ENCODE measurements around the gene THRB.

The THRB gene

DNA sequence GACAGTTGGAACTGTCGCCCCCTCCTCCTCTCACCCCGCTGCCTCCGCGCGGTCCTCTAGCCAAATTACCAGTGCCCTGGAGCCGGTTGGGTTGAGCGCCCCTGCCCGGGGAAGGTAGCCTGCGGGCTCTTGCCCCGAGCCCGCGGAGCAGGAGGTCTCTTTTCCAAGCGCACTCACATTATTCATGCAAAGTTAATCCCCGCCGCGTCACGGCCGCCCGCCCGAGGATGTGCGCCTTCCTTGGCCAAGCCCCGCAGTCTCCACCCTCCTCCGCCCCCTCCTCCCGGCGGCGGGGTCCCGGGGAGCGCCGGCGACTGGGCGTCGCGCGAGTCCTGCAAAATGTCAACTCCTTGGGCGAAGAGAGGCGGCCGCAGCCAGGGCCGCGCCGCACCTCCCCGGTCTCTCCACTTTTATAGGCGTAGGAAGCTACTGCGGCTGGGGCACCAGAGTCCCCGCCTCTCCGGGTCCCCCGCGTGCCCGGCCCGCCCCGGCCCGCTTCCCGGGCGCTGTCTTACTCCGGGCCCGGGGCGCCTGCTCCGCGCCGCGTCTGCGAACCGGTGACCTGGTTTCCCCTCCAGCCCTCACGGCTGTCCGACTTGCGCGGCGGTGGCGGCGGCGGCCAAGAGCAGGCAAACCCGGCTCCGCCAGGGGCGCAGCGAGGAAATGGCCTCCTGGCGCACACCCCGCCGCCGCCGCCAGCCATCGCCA lies at the start of gene THRB:
THRB (minus strand) TSS at position 233 of the 708 bp plus-strand sequence.
- no peak for DNase-seq (ENCODE audit: low read depth)

DNA sequence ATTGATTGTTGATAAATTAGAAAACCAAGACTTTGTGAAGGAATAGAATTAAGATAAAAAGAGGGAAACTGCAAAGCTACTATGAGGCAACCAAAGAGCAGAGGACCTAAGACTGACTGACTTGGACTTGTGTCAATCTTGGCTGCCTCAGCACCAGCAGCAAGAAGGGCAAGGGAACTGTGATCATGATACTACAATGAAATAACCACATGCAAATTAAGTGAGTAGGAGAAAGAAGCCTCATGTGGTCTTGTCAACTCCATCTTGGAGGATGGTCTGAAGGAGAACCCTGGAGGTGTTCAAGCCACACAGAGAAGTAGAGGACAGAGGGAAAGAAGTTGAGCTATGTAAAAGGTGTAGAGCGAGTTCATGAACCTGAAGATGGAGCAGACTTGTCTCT lies 47.3 kb upstream of the THRB start:
- no peak for DNase-seq (ENCODE audit: low read depth)

DNA sequence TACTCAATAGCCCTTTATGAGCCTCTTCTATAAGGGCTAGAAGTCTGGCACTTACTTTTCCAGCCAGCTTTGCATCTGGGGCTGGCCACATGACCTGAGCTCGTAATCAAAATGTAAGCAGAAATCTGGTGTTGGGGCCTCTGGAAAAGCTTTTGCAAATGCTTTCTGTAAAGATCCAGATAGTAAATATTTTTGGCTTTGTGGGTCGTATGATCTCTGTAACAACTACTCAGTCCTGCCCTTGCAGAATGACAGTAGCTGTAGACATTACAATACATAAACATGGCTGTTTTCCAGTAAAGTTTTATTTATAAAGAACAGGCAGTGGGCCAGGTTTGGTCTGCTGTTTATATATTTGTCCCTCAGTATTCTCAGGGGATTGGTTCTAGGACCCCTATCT lies 46.2 kb upstream of the THRB start:
- no peak for DNase-seq (ENCODE audit: low read depth)

DNA sequence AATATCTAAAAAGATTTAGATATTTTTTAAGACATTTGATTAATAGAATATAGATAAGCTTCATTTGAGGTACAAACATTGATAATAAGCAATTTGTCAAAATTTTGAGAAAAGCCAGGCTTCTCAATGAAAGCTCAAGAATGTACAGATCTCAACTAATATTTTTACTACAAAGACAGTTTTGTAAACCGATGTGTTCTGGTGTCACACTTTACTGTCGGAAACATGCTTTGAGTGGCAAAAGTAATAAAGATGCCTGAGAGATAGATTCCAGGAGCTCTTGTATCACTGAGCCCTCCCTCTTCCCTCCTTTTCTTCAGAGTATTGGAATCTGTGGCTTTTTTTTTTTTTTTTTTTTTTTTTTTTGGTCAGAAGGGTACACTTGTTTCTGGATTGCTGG lies 45.0 kb upstream of the THRB start:
- DNase-seq (ENCODE audit: low read depth), result no peak

DNA sequence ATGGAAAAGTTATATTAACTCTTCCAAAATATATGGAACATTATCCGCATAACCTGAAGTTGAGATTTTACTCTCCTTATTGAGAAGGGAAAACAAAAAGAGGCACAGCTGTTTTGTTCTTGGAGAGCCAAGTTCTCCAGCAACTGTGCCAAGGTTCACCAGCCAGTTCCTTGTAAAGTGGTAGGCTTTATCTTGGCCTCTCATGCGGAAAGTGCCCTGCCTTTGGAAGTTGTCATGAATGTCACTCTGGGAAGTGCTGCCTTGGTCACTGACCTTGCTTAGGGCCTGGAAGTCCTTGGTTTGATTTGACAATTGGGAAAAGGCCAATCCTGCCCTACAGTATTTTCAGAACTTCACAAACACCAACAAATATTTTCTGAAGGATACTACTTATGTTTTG lies 44.2 kb upstream of the THRB start:
- DNase-seq (ENCODE audit: low read depth), result no peak

DNA sequence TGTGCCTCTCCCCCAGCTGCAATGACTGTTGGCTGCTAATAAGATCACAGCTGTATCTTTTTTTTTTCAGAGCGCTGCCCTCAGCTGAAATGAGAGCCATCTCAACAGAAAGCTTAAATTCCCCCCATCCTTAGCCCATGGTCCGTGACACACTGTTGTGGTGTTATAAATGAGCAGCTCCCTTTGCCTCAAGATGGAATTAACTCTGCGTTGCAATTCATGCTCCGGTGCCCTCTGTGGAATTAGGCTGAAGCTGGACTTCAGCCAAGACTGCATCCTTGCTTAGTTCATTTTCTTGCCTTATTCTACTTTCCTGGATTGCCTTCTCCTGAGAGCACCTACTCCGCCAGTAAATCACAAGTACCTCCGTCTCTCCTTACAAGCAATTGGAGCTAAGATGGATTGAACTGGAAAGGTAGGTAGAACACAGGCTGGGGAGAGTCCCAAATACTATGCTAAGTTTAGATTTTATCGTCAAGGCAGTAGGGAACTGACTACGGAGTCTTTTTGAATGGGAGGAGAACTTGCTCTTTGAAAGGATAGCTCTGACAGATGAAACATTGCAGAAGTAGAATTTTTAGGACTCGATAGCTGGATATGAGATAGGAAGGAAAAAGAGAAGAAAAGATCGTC lies 39.0 kb upstream of the THRB start:
- DNase-seq (ENCODE audit: low read depth), result no peak

DNA sequence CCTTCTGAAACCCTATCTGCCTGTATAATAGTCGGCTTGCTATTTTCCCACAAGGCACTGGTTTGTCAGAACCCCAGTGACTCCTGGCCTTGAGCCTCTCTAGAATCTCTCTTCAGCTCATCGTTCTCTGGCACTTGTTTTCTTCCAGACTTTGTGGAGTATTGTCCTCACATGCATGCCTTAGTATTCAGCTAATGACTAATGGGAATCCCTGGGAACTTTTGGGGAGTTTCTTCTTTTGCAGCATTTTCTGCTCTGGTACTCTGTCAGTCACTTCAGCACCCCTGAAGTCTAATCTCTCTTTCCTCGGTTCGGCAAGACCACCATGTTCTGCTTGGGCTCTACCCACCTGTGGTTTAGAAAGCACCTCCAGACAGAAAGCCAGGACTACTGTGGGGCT lies 35.8 kb upstream of the THRB start:
- DNase-seq (ENCODE audit: low read depth), result no peak

DNA sequence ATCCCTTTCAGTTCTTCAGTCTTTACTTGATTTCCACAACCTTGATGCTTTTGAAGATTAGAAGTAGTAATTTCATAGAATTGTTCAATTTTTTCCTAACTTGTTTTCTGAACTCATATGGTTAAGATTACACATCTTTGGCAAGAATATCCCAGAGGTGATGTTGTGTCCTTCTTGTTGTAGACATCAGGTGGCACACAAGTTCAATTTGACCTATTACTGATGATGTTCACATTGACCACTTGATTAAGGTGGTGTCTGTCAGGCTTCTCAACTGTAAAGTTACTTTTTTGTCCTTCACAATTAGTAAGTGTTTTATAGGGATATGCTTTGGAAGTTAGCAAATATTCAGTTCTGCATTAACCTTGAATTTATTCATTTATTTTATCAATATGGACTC lies 34.6 kb upstream of the THRB start:
- no peak for DNase-seq (ENCODE audit: low read depth)

DNA sequence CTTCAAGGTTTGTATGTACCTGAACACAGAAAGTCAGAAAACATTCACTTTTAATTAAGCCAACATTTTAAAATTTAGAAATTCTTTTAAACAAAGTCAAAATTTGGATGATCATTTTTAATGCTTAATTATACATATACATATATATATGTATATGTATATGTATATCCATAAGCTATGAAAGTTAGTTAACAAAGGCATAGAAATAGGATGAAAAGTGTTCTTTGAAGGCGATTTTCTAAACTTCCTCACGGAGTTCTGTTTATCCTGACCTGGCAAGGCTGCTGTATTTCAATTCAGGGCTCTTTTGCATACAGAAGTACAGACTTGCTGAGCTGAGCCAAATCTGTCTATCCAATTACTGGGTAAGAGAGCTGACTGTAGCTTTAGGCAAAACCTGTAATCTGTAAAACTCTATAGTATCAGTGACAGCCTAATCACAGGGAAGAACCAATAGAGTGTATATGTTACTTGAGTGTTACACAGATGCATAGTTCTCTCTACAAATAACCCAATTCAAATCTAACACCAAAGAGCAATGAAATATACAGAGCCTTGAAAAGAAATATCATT lies 32.1 kb upstream of the THRB start:
- no peak for DNase-seq (ENCODE audit: low read depth)

DNA sequence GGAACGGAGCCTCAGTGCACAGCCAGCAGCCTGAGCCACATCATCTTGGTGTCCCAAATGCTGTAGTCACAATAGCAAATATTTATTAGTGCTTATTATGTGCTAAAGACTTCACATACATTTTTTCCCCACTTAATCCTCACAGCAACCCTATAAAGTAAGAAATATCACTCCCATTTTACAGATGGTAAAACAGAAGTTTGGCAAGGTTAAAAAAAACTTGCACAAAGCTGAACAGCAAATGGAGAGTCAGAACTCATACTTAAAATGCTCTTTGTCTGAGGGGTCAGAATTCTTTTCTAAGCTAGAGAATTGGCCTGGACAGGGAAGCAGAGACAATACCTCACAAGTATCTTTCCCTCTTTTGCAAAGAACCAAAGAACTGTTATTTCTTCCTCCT lies 30.9 kb upstream of the THRB start:
- DNase-seq (ENCODE audit: low read depth), result no peak

DNA sequence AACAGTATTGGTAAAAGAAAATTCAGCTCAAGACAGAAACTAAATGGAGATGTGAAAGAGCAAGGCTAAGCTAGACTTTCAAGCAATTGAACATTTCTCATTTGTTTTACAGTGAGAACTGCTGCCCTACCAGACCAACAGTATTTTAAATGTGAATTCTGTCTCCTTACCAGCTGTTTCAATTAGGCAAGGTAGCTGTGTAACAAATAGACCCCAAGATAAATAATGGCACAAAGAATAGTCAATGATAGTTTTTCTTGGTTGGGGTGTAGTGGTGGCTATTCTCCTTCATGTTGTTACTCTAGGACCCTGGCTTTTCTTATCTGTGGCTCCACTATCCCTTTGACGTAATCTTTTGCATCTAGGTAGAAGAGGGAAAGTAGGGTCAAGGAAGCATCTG lies 30.4 kb upstream of the THRB start:
- DNase-seq (ENCODE audit: low read depth), result no peak

DNA sequence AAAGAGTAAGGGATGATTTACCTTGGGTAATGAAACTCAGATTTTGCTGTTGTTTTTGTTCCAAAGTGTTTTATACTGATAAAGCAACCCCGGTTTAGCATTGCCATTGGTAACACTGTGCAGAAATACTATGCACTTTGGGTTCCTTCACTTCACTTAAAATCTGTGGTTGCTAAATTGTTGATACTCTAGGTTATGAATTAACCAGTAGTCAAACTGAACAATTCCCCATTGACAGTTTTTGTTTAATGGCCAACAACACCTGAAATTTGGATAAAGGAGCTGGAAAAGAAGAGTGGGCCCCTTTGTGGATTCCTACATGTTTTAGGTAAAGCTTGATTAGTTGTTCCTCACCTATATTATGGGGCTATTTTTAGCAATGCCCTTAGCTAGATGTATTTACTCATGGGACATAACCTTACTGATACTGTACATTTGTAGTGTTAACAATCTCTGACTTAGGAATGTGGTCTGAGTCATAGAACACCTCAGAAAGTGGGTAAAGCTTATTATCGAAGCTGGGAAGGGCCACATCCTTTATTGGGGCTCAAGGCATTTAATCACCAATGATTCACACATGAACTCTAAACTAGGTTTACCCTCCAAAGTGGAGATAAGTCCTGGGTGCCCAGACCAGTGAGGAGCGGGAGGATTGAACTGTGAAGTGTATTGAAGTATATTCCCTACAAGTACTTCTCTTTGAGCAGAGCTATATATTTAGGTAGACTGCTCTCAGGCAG lies 29.5 kb upstream of the THRB start:
- DNase-seq (ENCODE audit: low read depth), result no peak

DNA sequence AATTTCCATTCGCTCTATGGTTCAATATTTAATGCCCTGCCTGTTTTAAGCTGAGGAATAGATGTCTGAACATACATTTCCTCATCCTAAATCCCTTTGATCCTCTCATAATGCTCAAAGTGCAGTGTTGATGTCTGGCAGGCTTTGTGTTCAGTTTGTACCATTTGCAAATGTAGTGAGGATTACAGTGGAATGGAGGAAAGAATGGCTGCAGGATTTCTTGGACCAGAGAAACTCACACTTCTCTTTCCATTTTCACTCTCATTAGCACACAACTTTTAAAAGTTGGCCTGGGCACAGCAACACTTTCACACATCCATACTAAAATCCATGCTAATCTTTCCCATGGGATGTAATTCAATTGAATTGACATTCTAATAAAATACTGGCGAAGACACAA lies 28.6 kb upstream of the THRB start:
- no peak for DNase-seq (ENCODE audit: low read depth)

DNA sequence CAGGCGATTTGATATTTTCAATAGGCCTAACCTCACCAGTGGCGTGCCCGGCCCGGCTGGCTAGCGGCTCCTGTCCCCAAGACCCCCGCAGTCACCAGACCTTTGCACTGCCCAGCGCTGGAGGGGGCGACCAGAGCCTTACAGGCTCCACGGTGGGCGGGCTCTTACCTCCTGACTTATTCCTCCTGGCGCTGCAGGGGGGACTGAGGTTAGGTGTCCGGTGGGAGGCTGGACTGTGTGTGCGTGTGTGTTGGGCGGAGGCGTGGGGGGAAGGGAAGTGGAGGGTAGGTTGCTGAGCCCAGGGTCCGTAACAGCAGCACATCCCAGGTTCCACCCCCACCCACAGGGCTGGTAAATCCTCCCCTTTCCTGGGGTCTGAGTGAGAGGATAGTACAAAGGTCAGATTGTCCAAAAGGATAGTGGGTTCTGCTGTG lies 27.5 kb upstream of the THRB start:
- DNase-seq (ENCODE audit: low read depth), result no peak

DNA sequence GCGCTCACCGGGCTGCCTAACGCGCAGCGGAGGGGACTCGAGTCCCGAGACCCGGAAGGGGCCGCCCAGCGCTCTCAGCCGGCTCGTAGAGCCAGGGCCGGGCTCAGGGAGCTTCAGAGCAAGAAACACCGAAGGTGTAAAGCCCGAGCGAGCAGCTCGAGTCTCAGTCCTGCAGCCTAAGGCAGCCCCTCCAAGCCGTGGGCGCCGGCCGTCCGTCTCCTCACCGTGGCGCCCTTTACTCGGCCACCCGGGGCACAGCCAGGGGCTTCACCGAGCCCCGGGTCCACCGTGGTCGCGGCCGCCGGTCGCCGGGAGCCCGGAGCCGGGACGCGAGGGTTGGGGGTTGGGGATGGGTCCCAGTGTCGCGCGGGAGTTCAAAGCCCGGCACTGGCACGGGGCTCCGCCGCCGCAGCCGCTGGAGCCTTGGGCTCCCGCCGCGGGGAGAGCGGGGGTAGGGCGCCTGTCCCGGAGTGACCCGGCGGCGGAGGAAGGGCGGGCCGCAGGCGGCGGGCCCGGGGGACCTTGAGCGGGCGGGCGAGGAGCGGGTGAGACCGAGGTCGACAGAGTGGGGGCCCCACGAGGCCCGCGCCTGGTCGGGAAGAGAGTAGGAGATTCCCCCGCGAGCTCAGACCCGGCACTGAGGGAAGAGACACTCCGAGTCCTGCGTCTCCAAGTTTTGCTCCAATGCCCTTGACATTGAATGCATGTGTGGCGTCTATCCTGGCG lies 26.9 kb upstream of the THRB start:
- DNase-seq (ENCODE audit: low read depth), result no peak

DNA sequence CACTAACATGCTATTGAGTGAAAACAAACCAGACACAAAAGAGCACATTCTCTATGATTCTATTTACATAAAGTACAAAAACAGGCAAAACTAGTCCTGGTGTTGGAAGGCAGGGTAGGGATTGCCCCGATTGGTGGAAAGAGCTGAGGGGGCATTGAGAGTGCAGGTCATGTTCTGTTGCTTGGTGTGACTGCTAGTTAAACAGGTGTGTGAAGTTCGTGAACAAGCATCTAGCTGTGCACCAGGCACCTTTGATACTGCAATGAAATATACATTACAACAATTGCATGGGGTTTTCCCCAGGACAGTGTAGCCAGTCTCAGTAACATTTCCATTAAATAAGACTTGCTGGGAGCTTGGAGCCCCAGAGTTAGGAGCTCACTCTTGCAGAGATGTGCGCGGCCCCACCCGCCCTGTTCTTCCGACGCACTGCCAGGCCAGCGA lies 26.3 kb upstream of the THRB start:
- DNase-seq (ENCODE audit: low read depth), result no peak

DNA sequence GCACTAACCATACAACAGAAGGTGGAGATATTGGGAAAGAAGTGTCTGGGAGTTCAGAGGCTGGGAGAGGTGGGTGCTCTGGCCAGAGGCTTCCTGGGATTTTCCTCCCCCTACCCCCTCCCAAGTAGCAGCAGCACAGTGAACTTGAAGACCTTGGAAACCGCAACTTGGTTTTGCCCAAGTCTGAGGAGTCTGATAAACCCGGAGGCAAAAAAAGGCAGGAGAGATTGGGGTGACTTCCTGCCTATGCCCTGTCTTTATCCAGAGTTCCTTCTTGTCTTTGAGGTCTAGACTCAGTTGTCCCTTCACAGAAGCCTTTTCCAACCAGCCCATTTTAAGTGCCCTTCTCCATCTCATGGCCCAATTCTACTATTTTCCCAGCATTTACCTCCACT lies 25.4 kb upstream of the THRB start:
- no peak for DNase-seq (ENCODE audit: low read depth)

DNA sequence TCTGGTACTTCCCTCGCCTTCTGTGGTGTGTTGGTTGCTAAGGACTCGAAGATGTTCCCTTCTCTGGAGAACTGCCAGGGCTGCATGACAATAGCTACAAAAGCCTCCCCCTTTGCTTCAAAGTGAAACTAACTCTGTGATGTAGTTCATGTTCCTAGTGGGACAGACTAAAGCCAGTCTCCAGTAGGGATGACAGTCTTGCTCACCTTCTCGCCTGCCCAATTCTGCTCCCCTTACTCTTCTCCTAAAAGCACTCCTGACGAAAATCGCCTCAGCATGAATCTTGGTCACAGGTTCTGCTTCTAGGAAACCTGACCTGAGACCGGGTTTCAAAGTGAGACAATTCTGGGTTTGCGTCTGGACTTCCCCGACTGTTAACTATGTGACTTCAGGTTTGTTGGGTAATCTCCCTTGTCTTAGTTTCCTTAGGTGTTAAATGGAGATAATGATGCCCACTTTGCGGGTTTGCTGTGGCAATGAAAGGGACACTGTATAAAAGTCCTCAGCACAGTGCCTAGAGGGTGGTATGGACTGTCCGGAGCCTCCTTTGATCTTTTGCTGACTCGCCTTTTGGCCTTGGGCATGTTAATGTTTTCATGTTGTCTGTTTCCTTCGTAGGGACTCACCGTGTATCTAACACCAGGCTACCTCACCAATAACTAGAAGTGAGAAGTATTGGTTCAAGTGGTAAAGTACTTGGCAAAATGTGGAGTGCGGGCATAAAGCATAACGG lies 24.9 kb upstream of the THRB start:
- no peak for DNase-seq (ENCODE audit: low read depth)

DNA sequence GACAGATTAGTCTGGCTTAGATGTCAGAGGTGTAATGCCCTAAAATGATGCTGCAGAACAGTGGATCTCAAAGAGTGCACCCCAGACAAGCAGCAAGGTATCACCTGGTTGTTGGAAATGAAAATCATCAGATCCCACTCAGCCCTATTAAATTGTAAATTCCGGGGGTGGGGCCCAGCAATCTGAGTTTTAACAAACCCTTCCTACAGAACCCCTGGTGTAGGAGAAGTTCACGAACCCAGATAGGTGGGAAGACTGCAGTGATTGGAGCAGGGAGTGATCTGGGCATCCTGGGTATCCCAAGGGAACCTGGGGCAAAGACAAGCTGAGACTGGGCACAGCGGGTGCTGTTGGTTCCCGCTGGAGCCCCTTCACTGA lies 24.3 kb upstream of the THRB start:
- DNase-seq (ENCODE audit: low read depth), result no peak

DNA sequence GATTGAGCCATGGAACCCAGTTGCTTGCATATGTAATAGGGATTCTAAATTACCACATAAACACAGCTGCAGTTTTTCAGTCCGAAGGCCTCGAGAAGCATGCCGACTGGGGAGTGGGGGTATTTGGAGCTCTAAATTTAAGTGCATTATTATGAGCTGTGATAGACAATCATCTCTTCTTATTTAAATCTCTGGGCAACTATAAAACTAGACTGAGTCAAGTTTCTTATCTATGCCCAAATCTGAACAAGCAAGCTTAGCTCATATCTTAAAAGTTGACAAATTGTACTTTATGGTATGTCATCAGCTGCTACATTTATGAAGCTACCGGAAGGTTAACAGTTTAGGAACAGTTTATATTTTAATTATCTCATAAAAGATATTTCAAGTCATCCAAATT lies 19.5 kb upstream of the THRB start:
- DNase-seq (ENCODE audit: low read depth), result no peak

DNA sequence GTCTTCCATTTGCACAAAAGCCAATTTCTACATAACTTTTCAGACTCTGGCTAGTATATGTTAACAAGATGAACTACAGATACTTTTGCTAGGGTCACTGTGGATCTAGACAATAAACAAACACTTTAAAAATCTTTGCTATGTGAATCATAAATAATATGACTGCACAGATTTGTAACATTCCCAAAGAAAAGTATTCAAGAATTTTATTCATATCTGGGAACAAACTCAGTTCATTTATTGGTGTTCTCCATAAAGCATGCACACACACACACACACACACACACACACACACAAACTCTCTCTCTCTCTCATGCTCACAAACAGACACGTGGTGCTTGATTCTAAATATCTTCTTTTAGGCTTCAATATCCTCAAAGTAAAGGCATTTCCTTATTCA lies 18.8 kb upstream of the THRB start:
- no peak for DNase-seq (ENCODE audit: low read depth)
